ENCODE data around the gene CERS6.

DNA sequence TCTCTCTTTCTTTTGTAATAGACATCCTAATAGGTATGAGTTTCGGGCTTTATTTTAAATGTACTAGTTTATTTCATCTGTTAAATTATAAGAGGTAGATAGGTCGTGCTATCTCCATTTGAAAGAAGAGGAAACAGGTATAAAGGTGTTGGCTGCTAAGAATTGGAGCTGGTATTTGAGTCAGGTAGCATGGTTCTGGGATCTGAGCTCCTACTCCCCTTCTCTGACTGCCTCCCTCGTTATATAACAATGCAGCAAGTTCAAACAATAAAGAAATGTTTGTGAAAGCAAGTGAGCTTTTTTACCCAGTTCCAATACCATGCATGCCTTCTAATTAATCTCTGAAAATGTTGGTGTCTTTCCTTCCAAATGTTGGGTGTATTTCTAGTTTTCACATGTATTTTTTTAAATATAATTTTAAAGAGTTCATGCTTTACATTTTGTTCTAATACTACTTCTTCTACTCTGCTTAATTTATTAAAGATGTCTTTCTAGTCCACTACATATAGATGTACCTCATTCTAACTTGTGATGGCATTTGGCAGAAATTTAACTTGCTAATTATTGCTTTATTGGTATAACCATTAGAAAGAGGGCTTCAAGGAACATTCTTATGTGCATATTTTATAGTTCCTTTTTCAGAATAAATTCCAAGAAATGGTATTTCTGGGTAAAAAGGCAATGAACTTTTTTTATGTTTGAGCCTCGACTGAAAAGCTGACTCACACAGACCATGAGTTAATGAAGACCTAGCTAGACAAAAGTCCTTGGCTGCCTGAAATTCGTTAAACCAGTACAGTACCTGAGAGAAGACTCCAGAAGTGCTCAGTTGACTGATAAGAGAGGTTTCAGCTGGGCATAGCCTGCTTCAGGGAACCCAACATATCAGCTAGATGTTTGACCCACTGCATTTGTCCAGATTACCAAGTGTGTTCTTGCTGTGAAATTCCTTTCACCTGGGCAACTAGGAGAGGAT, 133.5 kb downstream of the CERS6 start:
- TF ChIP-seq MYC (IDR thresholded peaks at IDR 0.05; ENCODE audit: low read depth, low read length) (no peak), POLR2A (IDR thresholded peaks at IDR 0.05; ENCODE audit: extremely low read depth, insufficient read length) (no peak)
- TF ChIP-seq, protein P1, sequence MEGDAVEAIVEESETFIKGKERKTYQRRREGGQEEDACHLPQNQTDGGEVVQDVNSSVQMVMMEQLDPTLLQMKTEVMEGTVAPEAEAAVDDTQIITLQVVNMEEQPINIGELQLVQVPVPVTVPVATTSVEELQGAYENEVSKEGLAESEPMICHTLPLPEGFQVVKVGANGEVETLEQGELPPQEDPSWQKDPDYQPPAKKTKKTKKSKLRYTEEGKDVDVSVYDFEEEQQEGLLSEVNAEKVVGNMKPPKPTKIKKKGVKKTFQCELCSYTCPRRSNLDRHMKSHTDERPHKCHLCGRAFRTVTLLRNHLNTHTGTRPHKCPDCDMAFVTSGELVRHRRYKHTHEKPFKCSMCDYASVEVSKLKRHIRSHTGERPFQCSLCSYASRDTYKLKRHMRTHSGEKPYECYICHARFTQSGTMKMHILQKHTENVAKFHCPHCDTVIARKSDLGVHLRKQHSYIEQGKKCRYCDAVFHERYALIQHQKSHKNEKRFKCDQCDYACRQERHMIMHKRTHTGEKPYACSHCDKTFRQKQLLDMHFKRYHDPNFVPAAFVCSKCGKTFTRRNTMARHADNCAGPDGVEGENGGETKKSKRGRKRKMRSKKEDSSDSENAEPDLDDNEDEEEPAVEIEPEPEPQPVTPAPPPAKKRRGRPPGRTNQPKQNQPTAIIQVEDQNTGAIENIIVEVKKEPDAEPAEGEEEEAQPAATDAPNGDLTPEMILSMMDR (IDR thresholded peaks at IDR 0.05; ENCODE audit: low read depth, low read length) = no peak
